PC-9 (cell line): ENCODE measurements around the gene DBH. TPM values are rescaled to one million over a fixed set of nuclear protein-coding genes. Genes with fewer than 3 reads are reported as not detected.

Experiments used
- BruUV-seq: library from RNA; stranded (reverse); fragments of 400-500 nt; replicated peaks from 2 replicates; lab custom pipeline; 2021; lab: Mats Ljungman, UMichigan
- CTCF ChIA-PET: fragments of 300-600 bp; sonication (Branson Sonifier 250); formaldehyde crosslinking; loops from one replicate; lab custom pipeline; 2022; ENCODE audit warnings: antibody characterized with exemption; lab: Charles Lee
- POLR2A ChIA-PET: fragments of 300-600 bp; sonication (Branson Sonifier 250); formaldehyde crosslinking; loops from one replicate; lab custom pipeline; 2022; ENCODE audit warnings: antibody characterized with exemption; ENCODE audit not compliant: unreplicated experiment; lab: Charles Lee
- DNase-seq, 2 experiments: peaks; one replicate each; pipeline versions ENCODE4 v3.0.0 to v3.0.0-alpha.2; 2015 to 2022; ENCODE audit warnings: mixed read lengths in 1 of 2
- H2AFZ ChIP-seq: fragments of 200-600 bp; sonication (generic); 2 replicates; pipeline ENCODE4 v1.8.1; 2017; ENCODE audit warnings: antibody characterized with exemption
- H3F3A ChIP-seq: fragments of 200-600 bp; sonication (generic); 2 replicates; pipeline ENCODE4 v1.8.1; 2017; ENCODE audit warnings: antibody characterized with exemption, mild to moderate bottlenecking, low read depth; ENCODE audit not compliant: insufficient read depth
- H3K27ac ChIP-seq: fragments of 200-600 bp; sonication (generic); 2 replicates; pipeline ENCODE4 v1.6.1; 2016; ENCODE audit warnings: mixed run types
- H3K27me3 ChIP-seq: fragments of 200-600 bp; sonication (generic); 2 replicates; pipeline ENCODE4 v1.6.1; 2016; ENCODE audit warnings: low read depth, mixed run types; ENCODE audit not compliant: insufficient read depth
- H3K36me3 ChIP-seq: fragments of 200-600 bp; sonication (generic); 2 replicates; pipeline ENCODE4 v1.6.1; 2016; ENCODE audit warnings: low read depth, mixed run types
- H3K4me1 ChIP-seq: fragments of 200-600 bp; sonication (generic); replicated peaks from 2 replicates; pipeline ENCODE4 v1.6.1; 2016; ENCODE audit warnings: mixed run types; ENCODE audit not compliant: insufficient read depth
- H3K4me2 ChIP-seq: fragments of 200-600 bp; sonication (generic); 2 replicates; pipeline ENCODE4 v1.6.1; 2017; ENCODE audit warnings: mixed run types
- H3K4me3 ChIP-seq: fragments of 200-600 bp; sonication (generic); 2 replicates; pipeline ENCODE4 v1.6.1; 2016; ENCODE audit warnings: mixed run types
- H3K79me2 ChIP-seq: fragments of 200-600 bp; sonication (generic); 2 replicates; pipeline ENCODE4 v1.6.1; 2017; ENCODE audit warnings: low read depth, mixed run types
- H3K9me2 ChIP-seq: fragments of 200-600 bp; sonication (generic); 2 replicates; pipeline ENCODE4 v1.8.1; 2017; ENCODE audit warnings: mild to moderate bottlenecking; ENCODE audit not compliant: insufficient read depth
- H3K9me3 ChIP-seq: fragments of 200-600 bp; sonication (generic); 2 replicates; pipeline ENCODE4 v1.8.1; 2016; ENCODE audit warnings: low read depth; ENCODE audit not compliant: insufficient read depth
- H4K20me1 ChIP-seq: fragments of 200-600 bp; sonication (generic); 2 replicates; pipeline ENCODE4 v1.8.1; 2017; ENCODE audit not compliant: insufficient read depth
- EZH2 ChIP-seq: fragments of 200-600 bp; sonication (generic); IDR thresholded peaks from 2 replicates; pipeline ENCODE4 v1.8.0; 2017; ENCODE audit warnings: antibody characterized with exemption, low read depth
- intact Hi-C: fragments of 100-400 bp; cut with micrococcal nuclease; formaldehyde crosslinking; loops from one replicate; pipeline ENCODE4 v1.10.0; 2022; ENCODE audit not compliant: unreplicated experiment
- total RNA-seq: library from RNA; stranded (reverse); gene quantifications from 2 replicates; pipeline ENCODE4 v1.2.3, GENCODE V29; 2021
- TF ChIP-seq, protein P1 (sequence below): fragments of 200-600 bp; sonication (generic); conservative IDR thresholded peaks from 2 replicates; pipeline ENCODE4 v1.6.1; 2017; ENCODE audit warnings: mixed run types, antibody characterized with exemption, mild to moderate bottlenecking, moderate library complexity

Gene DBH
- total RNA-seq, 1 experiment from 2014 or later: not detected

DNA sequence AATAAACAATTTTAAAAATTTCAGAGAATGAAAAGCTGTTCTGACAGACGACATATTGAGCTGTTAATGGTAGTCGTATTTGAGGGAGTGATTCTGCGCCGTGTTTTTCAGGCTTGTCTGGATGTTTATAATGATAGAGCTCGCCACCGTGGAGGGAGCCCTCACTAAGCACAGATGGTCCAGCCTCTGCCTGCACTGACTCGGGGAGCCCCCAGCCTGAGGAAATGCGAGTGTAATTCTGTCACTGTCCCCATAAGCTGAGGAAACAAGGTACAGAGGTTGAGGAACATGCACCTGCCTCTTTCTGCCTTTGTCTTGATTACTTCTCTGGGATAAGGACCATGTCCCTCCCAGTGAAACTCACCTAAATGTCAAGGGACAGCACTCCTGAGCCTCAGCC is 7.4 kb upstream of the DBH start:
- H3K9me3 ChIP-seq: no peaks in the 10 kb centered on the region
- intact Hi-C loops: no loop called here
- CTCF ChIA-PET: no interaction called here
- H3K9me2 ChIP-seq: no peaks in the 10 kb centered on the region
- no peak overlapping the region for H2AFZ ChIP-seq
- no peaks in the 10 kb centered on the region for H3F3A ChIP-seq
- no peak for DNase-seq
- H3K36me3 ChIP-seq: no peaks in the 10 kb centered on the region
- no peaks in the 10 kb centered on the region for H3K79me2 ChIP-seq
- no TSS peak for BruUV-seq
- no peaks in the 10 kb centered on the region for H3K4me1 ChIP-seq
- H3K27ac ChIP-seq: no peak overlapping the region
- H3K27me3 ChIP-seq: peaks cover 92% of the 10 kb centered on the region
- H3K4me3 ChIP-seq: no peak overlapping the region
- no peak overlapping the region for H3K4me2 ChIP-seq
- H4K20me1 ChIP-seq: no peaks in the 10 kb centered on the region
- TF ChIP-seq EZH2: no peak
- TF ChIP-seq, protein P1, sequence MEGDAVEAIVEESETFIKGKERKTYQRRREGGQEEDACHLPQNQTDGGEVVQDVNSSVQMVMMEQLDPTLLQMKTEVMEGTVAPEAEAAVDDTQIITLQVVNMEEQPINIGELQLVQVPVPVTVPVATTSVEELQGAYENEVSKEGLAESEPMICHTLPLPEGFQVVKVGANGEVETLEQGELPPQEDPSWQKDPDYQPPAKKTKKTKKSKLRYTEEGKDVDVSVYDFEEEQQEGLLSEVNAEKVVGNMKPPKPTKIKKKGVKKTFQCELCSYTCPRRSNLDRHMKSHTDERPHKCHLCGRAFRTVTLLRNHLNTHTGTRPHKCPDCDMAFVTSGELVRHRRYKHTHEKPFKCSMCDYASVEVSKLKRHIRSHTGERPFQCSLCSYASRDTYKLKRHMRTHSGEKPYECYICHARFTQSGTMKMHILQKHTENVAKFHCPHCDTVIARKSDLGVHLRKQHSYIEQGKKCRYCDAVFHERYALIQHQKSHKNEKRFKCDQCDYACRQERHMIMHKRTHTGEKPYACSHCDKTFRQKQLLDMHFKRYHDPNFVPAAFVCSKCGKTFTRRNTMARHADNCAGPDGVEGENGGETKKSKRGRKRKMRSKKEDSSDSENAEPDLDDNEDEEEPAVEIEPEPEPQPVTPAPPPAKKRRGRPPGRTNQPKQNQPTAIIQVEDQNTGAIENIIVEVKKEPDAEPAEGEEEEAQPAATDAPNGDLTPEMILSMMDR: no peak
- POLR2A ChIA-PET: no interaction called here

DNA sequence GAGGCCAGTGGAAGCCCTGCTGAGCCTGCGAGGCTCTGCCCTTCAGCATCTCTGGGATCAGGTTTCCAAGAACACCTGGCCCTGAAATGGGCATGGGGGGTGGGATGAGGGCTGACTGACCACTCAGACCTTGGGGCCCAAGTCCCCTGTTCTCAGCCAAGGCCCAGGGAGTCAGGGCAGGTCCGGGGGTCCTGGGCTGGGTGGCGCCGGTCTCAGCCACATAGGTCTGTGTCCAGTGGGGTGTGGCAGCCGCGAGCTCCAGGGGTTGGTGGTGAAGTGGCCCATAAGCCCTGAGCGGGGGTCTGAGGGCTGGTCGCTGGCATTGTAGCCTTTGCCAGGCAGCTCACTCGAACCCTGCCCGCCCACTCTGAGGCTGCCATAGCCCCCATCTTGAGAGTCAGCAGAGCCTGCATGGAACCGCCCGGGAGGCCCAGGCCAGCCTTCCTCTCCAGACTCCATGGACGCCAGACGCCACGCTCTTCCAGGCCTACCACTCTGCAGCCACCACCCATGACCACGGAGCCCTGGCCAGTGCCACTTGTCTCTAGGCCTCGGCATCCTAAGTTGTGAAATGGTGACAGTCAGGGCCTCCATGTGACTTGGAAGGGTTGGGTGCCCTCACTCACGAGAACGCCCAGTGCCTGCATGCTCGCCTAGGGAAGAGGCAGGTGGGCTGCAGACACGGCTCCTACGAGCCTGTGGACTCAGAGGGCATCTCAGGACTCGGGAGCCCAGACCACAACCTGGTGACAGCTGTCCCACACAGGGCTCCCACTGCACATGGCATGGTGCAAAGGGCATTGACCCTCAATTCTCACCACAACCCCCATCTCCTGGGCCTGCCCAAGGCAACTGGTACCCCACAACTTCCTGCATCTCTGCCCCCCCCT is 6.7 kb upstream of the DBH start:
- intact Hi-C loops: no loop called here
- Histone ChIP-seq H3K9me2 (no peaks in the 10 kb centered on the region), H2AFZ (no peak overlapping the region), H3K4me1 (no peaks in the 10 kb centered on the region), H3K4me3 (no peak overlapping the region), H3K9me3 (no peaks in the 10 kb centered on the region), H3K27me3 (peaks cover 93% of the 10 kb centered on the region), H3K27ac (no peak overlapping the region), H4K20me1 (no peaks in the 10 kb centered on the region), H3K4me2 (no peak overlapping the region), H3F3A (no peaks in the 10 kb centered on the region), H3K79me2 (no peaks in the 10 kb centered on the region), H3K36me3 (no peaks in the 10 kb centered on the region)
- ChIA-PET POLR2A (no interaction called here), CTCF (no interaction called here)
- DNase-seq: no peak
- TF ChIP-seq, protein P1: no peak
- TF ChIP-seq EZH2: no peak
- no TSS peak for BruUV-seq

DNA sequence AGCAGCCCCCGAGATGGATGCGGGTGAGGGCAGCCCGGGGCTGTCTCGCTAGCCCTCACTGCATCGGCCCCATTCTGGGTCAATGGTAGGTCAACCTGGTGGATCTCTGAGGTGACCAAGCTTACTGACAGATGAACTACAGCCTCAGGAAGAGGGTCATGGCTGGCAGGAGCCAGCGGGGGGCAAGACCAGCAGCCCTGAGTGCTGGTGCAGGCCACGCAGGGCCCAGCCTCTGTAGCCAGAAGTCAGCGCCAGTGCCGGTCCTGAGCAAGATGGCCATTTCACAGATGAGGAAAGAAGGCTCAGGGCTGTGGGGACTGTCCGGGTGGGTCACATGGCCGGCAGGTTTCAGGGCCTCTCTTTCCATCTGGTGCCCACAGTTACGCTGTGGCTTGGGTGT is 5.1 kb upstream of the DBH start:
- Histone ChIP-seq H3K79me2 (no peaks in the 10 kb centered on the region), H3K9me2 (no peaks in the 10 kb centered on the region), H3F3A (no peaks in the 10 kb centered on the region), H3K27ac (no peak overlapping the region), H4K20me1 (no peaks in the 10 kb centered on the region), H3K4me2 (no peak overlapping the region), H3K27me3 (peaks cover 96% of the 10 kb centered on the region), H3K4me1 (no peaks in the 10 kb centered on the region), H3K4me3 (no peak overlapping the region), H2AFZ (no peak overlapping the region), H3K9me3 (no peaks in the 10 kb centered on the region), H3K36me3 (no peaks in the 10 kb centered on the region)
- intact Hi-C loops: no loop called here
- ChIA-PET CTCF (no interaction called here), POLR2A (no interaction called here)
- BruUV-seq: no TSS peak
- TF ChIP-seq EZH2: no peak
- TF ChIP-seq, protein P1: no peak
- DNase-seq: no peak
